Stimulated activated naive CD4-positive, alpha-beta T cell (primary cell): Measurements from ENCODE around the gene LRCOL1.

Source experiments
- DNase-seq, 6 experiments: peaks; one replicate each; lab custom pipeline; 2025; lab: John Stamatoyannopoulos, UW

The LRCOL1 gene

GRCh38 chr12:132563911-132564310 lies 46.5 kb downstream of the LRCOL1 start:
- DNase-seq = no peak

GRCh38 chr12:132562489-132563021 lies 47.8 kb downstream of the LRCOL1 start:
- no peak for DNase-seq

- no peak for DNase-seq
These were observed 48.8 kb downstream of the LRCOL1 start for GRCh38 chr12:132561427-132562156.

- DNase-seq = peak; percentile 16 to 73 (median 62)
These were observed 49.6 kb downstream of the LRCOL1 start for GRCh38 chr12:132560614-132561426.

GRCh38 chr12:132560364-132560613 lies 50.1 kb downstream of the LRCOL1 start:
- peak in 1 of 6 experiments; percentile 34 for DNase-seq

- peak in 3 of 6 experiments; percentile 13 to 24 (median 14) for DNase-seq
These were observed 50.6 kb downstream of the LRCOL1 start for GRCh38 chr12:132559652-132560363.

- DNase-seq = peak in 2 of 6 experiments; percentile 13 to 23
These were observed 51.3 kb downstream of the LRCOL1 start for GRCh38 chr12:132558861-132559623.

GRCh38 chr12:132558042-132558856 lies 52.1 kb downstream of the LRCOL1 start:
- DNase-seq = no peak

GRCh38 chr12:132557291-132558015 lies 52.9 kb downstream of the LRCOL1 start:
- no peak for DNase-seq

GRCh38 chr12:132556801-132557200 lies 53.6 kb downstream of the LRCOL1 start:
- DNase-seq = no peak

GRCh38 chr12:132556216-132556615 lies 54.2 kb downstream of the LRCOL1 start:
- no peak for DNase-seq

- no peak for DNase-seq
These were observed 54.7 kb downstream of the LRCOL1 start for GRCh38 chr12:132555686-132556085.

- DNase-seq = peak in 3 of 6 experiments; percentile 7 to 57 (median 10)
These were observed 55.3 kb downstream of the LRCOL1 start for GRCh38 chr12:132554845-132555630.
